HepG2 (cell line): ENCODE data around the gene ABCA4. TPM values are rescaled to one million over a fixed set of nuclear protein-coding genes. Genes with fewer than 3 reads are reported as not detected.
A peak's percentile ranks its signal among the peaks of the same experiment; 100 is the strongest.

ENCODE experiments used
- ATAC-seq: fragments of 200-7000 bp; cut with Tn5 transposase; 3 replicates; pipeline ENCODE4 v1.9.1; 2020; ENCODE audit warnings: mild to moderate bottlenecking, moderate library complexity
- BruUV-seq: library from RNA; stranded (reverse); fragments of 400-500 nt; replicated peaks from 2 replicates; lab custom pipeline; 2021; lab: Mats Ljungman, UMichigan
- CTCF ChIA-PET: fragments of 300-600 bp; formaldehyde crosslinking; extraction: SDS; loops from one replicate; lab custom pipeline; 2021; ENCODE audit warnings: low total read pairs, inconsistent platforms, low intra/inter-chr PET ratio; lab: Yijun Ruan, JAX
- POLR2A ChIA-PET: fragments of 350-600 bp; sonication (Branson Sonifier 250); formaldehyde crosslinking; loops from one replicate; lab custom pipeline; 2020; ENCODE audit warnings: antibody characterized with exemption, inconsistent platforms; lab: Yijun Ruan, JAX
- DNase-seq: peaks from one replicate; pipeline ENCODE4 v3.0.0-alpha.2; 2015; ENCODE audit warnings: low spot score
- FAIRE-seq: peaks from 3 replicates; lab custom pipeline; 2011; peaks lifted over from hg19 to GRCh38; lab: Jason Lieb, UNC
- H2AFZ ChIP-seq: one replicate; pipeline ENCODE4 v1.6.1; 2011; ENCODE audit warnings: low read length, inconsistent platforms
- H3K27ac ChIP-seq: fragments of 300-600 bp; 3 replicates; pipeline ENCODE4 v1.8.0; 2011; ENCODE audit warnings: mixed run types, mild to moderate bottlenecking, mixed read lengths, low read length, inconsistent platforms; ENCODE audit not compliant: insufficient read depth; ENCODE audit errors: extremely low read length
- H3K27me3 ChIP-seq, 2 experiments: fragments of 200-600 bp in 1 of 2; 2 replicates in 1 of 2; 3 replicates in 1 of 2; pipeline versions ENCODE4 v1.6.0 to v1.8.0; 2011; ENCODE audit warnings: low read length in 2 of 2, mild to moderate bottlenecking in 2 of 2, moderate library complexity in 2 of 2, inconsistent platforms in 1 of 2; ENCODE audit not compliant: insufficient read depth in 2 of 2, control insufficient read depth in 1 of 2
- H3K36me3 ChIP-seq, 2 experiments: fragments of 200-600 bp in 1 of 2; replicated peaks in 1 of 2; 2 replicates in 1 of 2; 3 replicates in 1 of 2; pipeline versions ENCODE4 v1.5.1 to v1.8.0; 2011; ENCODE audit warnings: low read length in 2 of 2, inconsistent platforms in 1 of 2; ENCODE audit not compliant: insufficient read depth in 2 of 2, control insufficient read depth in 1 of 2
- H3K4me1 ChIP-seq: 2 replicates; pipeline ENCODE4 v1.5.1; 2012; ENCODE audit warnings: low read length, inconsistent platforms; ENCODE audit not compliant: insufficient read depth
- H3K4me2 ChIP-seq: 2 replicates; pipeline ENCODE4 v1.6.0; 2011; ENCODE audit warnings: low read depth, low read length, inconsistent platforms
- H3K4me3 ChIP-seq, 3 experiments: fragments of 200-600 bp in 1 of 3; sonication (generic), shearing (Covaris generic) in 1 of 3; replicated peaks in 1 of 3; 2 replicates each; pipeline ENCODE4 v1.5.1; 2011 to 2016; ENCODE audit warnings: low read length in 3 of 3, inconsistent platforms in 2 of 3, low read depth in 2 of 3, mild to moderate bottlenecking in 2 of 3, control low read depth in 1 of 3, mixed read lengths in 1 of 3; ENCODE audit not compliant: insufficient read depth in 1 of 3
- H3K79me2 ChIP-seq: one replicate; pipeline ENCODE4 v1.6.1; 2011; ENCODE audit warnings: low read length, inconsistent platforms; ENCODE audit not compliant: insufficient read depth
- H3K9ac ChIP-seq: 2 replicates; pipeline ENCODE4 v1.6.0; 2011; ENCODE audit warnings: mild to moderate bottlenecking, low read depth, low read length, inconsistent platforms; ENCODE audit not compliant: insufficient read depth
- H3K9me3 ChIP-seq: 2 replicates; pipeline ENCODE4 v1.5.1; 2012; ENCODE audit warnings: mild to moderate bottlenecking, low read length
- H4K20me1 ChIP-seq: 2 replicates; pipeline ENCODE4 v1.6.0; 2011; ENCODE audit warnings: inconsistent platforms, mild to moderate bottlenecking, low read length, moderate library complexity; ENCODE audit not compliant: insufficient read depth
- FOSL2 ChIP-seq: sonication (generic); formaldehyde crosslinking; IDR thresholded peaks from 2 replicates; pipeline ENCODE4 v1.4.0; 2020; ENCODE audit warnings: missing genetic modification reagents
- HNRNPK ChIP-seq: fragments of 200-400 bp; formaldehyde crosslinking; IDR thresholded peaks from 2 replicates; pipeline ENCODE4 v1.6.1; 2018; ENCODE audit warnings: low read length, low read depth, moderate library complexity, mild to moderate bottlenecking; ENCODE audit not compliant: poor library complexity, severe bottlenecking
- ZBTB1 ChIP-seq: sonication (generic); formaldehyde crosslinking; IDR thresholded peaks from 2 replicates; pipeline ENCODE4 v1.4.0; 2020; ENCODE audit warnings: missing genetic modification reagents, borderline replicate concordance
- ZBTB25 ChIP-seq: IDR thresholded peaks from 2 replicates; pipeline ENCODE4 v1.6.1; 2018; ENCODE audit warnings: missing genetic modification reagents
- WGBS: methylation state at CpG from one replicate; pipeline ENCODE4 v1.1.6; 2017; ENCODE audit warnings: low lambda C conversion rate; 5-methylcytosine and 5-hydroxymethylcytosine counted together
- in situ Hi-C: cut with HindIII; loops from 2 replicates; pipeline ENCODE4 v1.10.0; 2017; ENCODE audit warnings: low pct_unique_long_range_greater_than_20kb; ENCODE audit not compliant: extremely low pct_ligation_motif_present
- intact Hi-C: fragments of 100-400 bp; cut with micrococcal nuclease; formaldehyde crosslinking; loops from one replicate; pipeline ENCODE4 v1.10.0; 2022; ENCODE audit not compliant: unreplicated experiment
- polyA plus RNA-seq, 8 experiments: library from polyadenylated mRNA; depleted of rRNA in 3 of 8; stranded (reverse) in 7 of 8; unstranded in 1 of 8; fragments of >200 nt; fragmentation: Illumina TruSeq in 4 of 8; extraction: Trizol in 4 of 8; gene quantifications; 2 replicates each; pipeline versions ENCODE4 v1.2.1 to v1.2.3, GENCODE V29; 2011 to 2016; ENCODE audit warnings: low read depth in 4 of 8, missing spikeins in 1 of 8, mixed read lengths in 1 of 8; ENCODE audit not compliant: insufficient read depth in 1 of 8
- total RNA-seq, 5 experiments: library from RNA; depleted of rRNA; stranded (reverse); fragments of >200 nt; fragmentation: Illumina TruSeq; extraction: Trizol; gene quantifications; 2 replicates each; pipeline ENCODE4 v1.2.3, GENCODE V29; 2016; ENCODE audit warnings: low read depth in 1 of 5
- TF ChIP-seq, protein P1 (sequence below), 2 experiments: fragments of 450-650 bp in 1 of 2; sonication (generic) in 1 of 2; formaldehyde crosslinking; IDR thresholded peaks; 2 replicates each; pipeline versions ENCODE4 v1.5.0 to v1.8.0; 2020 to 2022; ENCODE audit warnings: mild to moderate bottlenecking in 1 of 2, missing genetic modification reagents in 1 of 2

Gene ABCA4
- total and polyA plus RNA-seq, 2 of the 13 experiments (the other 11 are each of a cell fraction or from before 2014, with no cell fraction given), result 0.24 to 0.67 TPM

GRCh38 chr1:94014635-94015488, 106.1 kb downstream of the ABCA4 start:
- WGBS, result 31% methylated on average over 6 of the region's 6 CpGs
- Histone ChIP-seq H3K9me3 (no peaks in the 10 kb centered on the region), H2AFZ (no peak overlapping the region), H3K4me2 (no peak overlapping the region), H3K9ac (no peak overlapping the region), H3K4me1 (peaks cover 35% of the 10 kb centered on the region), H3K27ac (no peak overlapping the region), H3K4me3 (no peak overlapping the region), H3K27me3 (peaks cover 2 to 7% of the 10 kb centered on the region in 2 experiments; a peak in 2 of 5 replicates), H3K79me2 (no peaks in the 10 kb centered on the region), H4K20me1 (no peaks in the 10 kb centered on the region), H3K36me3 (no peaks in the 10 kb centered on the region)
- ATAC-seq, result no peak
- DNase-seq, result no peak
- CTCF ChIA-PET, result no interaction called here
- POLR2A ChIA-PET, result interaction anchor here (0.8 to 1.5 kb wide), 3 partner anchors 11 to 51 kb away, joined by 3 read pairs; no protein-coding TSS in a partner anchor
- intact Hi-C loops, result loop anchor here (5.0 kb wide), 1 partner anchor 557 kb away; no protein-coding TSS in a partner anchor
- no peak for FAIRE-seq
- no peak for TF ChIP-seq ZBTB1 (CRISPR knock-in tag)
- TF ChIP-seq, protein P1, sequence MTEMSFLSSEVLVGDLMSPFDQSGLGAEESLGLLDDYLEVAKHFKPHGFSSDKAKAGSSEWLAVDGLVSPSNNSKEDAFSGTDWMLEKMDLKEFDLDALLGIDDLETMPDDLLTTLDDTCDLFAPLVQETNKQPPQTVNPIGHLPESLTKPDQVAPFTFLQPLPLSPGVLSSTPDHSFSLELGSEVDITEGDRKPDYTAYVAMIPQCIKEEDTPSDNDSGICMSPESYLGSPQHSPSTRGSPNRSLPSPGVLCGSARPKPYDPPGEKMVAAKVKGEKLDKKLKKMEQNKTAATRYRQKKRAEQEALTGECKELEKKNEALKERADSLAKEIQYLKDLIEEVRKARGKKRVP (CRISPR knock-in tag; IDR thresholded peaks at IDR 0.05), result peak in 1 of 2 experiments; percentile 80; a peak in 2 of 4 replicates
- peak; percentile 21 for TF ChIP-seq FOSL2 (CRISPR knock-in tag)
- in situ Hi-C loops, result no loop called here
- BruUV-seq, result no TSS peak

DNA sequence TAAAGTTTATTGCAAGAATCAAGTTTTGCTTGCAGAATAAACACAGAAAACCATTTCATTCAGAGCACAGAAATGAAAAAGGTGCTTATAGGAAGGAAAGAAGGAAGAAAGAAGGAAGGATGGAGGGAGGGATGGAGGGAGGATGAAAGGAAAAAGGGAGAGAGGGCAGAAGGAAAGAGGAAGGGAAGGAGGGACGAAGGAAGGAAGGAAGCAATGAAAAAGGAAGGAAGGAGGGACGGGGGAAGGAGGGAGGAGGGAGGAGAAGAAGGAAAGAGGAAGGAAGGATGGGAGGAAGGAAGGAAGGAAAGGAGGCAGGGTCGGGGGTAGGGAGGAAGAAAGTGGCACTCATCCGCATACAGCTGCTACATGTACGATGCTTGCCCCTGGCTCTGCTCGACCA, 106.9 kb downstream of the ABCA4 start:
- Histone ChIP-seq H3K4me2 (no peak overlapping the region), H3K27ac (no peak overlapping the region), H4K20me1 (no peaks in the 10 kb centered on the region), H3K79me2 (no peaks in the 10 kb centered on the region), H3K36me3 (no peaks in the 10 kb centered on the region), H2AFZ (no peak overlapping the region), H3K9ac (no peak overlapping the region)
- ChIA-PET CTCF (no interaction called here), POLR2A (no interaction called here)
- intact Hi-C loops, result loop anchor here (5.0 kb wide), 1 partner anchor 558 kb away; no protein-coding TSS in a partner anchor
- 59% methylated on average over 6 of the region's 6 CpGs for WGBS
- no peak for ATAC-seq
- TF ChIP-seq ZBTB25 (no peak), HNRNPK (peak; percentile 19)
- TF ChIP-seq, all 625 proteins: peak for 1
- in situ Hi-C loops, result no loop called here
- Histone ChIP-seq H3K27me3 (peaks cover 2 to 9% of the 10 kb centered on the region in 2 experiments; a peak in 2 of 5 replicates), H3K4me3 (no peak overlapping the region), H3K9me3 (no peaks in the 10 kb centered on the region), H3K4me1 (peaks cover 35% of the 10 kb centered on the region)
- FAIRE-seq (no peak), DNase-seq (no peak)
- BruUV-seq, result no TSS peak
